Measurements from ENCODE around the gene PRAF2.

- no peak for TF ChIP-seq CTCF (IDR thresholded peaks at IDR 0.05)
- no peak for TF ChIP-seq POLR2A (IDR thresholded peaks at IDR 0.05)
Measured at GRCh38 chrX:49061490-49061889, 12.3 kb downstream of the PRAF2 start.
